HUES6 (cell line): ENCODE data around the gene PTCHD1.

ENCODE experiments used
- H3K27ac ChIP-seq: 2 replicates; pipeline ENCODE4 v1.7.0; 2013; ENCODE audit warnings: low read depth, mild to moderate bottlenecking, low read length, inconsistent platforms
- H3K27me3 ChIP-seq: 2 replicates; pipeline ENCODE4 v1.6.1; 2013; ENCODE audit warnings: low read length; ENCODE audit not compliant: control insufficient read depth, insufficient read depth
- H3K36me3 ChIP-seq: 2 replicates; pipeline ENCODE4 v1.6.1; 2013; ENCODE audit warnings: low read length; ENCODE audit not compliant: control insufficient read depth, insufficient read depth
- H3K4me1 ChIP-seq: 2 replicates; pipeline ENCODE4 v1.6.1; 2013; ENCODE audit warnings: low read length; ENCODE audit not compliant: control insufficient read depth, insufficient read depth
- H3K4me3 ChIP-seq: 2 replicates; pipeline ENCODE4 v1.5.1; 2013; ENCODE audit warnings: low read depth, low read length
- H3K9ac ChIP-seq: one replicate; pipeline ENCODE4 v1.6.1; 2013; ENCODE audit warnings: mild to moderate bottlenecking, low read length
- H3K9me3 ChIP-seq: 2 replicates; pipeline ENCODE4 v1.6.1; 2013; ENCODE audit warnings: low read depth, low read length; ENCODE audit not compliant: control insufficient read depth, insufficient read depth

Gene PTCHD1

DNA sequence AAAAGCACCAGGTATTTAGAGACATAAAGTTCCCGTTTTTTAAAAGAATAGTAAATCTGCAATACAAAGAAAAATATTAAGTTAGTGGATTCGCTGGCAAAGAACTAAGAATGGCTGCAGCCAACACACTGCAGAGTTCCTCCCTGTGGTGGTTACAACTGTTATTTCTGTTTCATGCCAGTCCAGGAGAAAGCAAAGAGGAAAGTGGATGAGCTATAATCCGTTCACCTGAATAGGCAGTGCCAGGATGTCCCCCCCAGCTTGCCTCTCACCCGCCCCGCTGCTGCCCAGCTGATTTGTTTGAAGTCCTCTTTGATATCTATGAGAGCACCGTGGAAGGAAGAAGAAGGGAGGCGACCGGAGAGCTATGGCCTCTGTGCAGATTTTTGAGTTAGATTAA, 63.9 kb downstream of the PTCHD1 start:
- no peaks in the 10 kb centered on the region for H3K36me3 ChIP-seq
- H3K27ac ChIP-seq: no peak overlapping the region

DNA sequence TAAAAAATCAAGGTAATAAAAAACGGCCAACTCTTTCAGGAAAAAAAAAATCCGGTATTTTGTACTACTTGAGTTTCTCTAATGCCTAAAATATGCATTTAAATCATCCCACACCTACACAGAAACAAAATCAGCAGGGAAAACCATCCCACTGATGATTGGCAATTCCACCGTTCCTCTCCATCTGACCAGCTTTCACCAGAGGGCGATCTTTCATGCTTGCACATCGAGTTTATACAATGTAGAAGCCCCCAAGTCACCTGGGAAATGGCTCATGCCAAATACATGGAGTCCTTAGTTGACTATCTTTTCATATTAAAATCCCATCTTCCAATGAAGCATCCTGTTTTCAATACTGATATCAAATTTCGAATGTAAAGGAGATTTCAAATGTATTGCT, 69.2 kb downstream of the PTCHD1 start:
- no peak overlapping the region for H3K4me3 ChIP-seq
- no peaks in the 10 kb centered on the region for H3K36me3 ChIP-seq
- H3K9ac ChIP-seq: no peak overlapping the region
- H3K27me3 ChIP-seq: no peaks in the 10 kb centered on the region
- no peak overlapping the region for H3K27ac ChIP-seq
- no peaks in the 10 kb centered on the region for H3K9me3 ChIP-seq
- H3K4me1 ChIP-seq: 0 out of 2 replicates have a peak, but pooled peaks cover 5% of the 10 kb centered on the region

More for the DNA sequence above, 63.9 kb downstream of the PTCHD1 start:
- Histone ChIP-seq H3K9me3 (no peaks in the 10 kb centered on the region), H3K9ac (no peak overlapping the region), H3K4me1 (0 out of 2 replicates have a peak, but pooled peaks cover 5% of the 10 kb centered on the region), H3K4me3 (no peak overlapping the region), H3K27me3 (no peaks in the 10 kb centered on the region; the same call in 1 of the 2 replicates)

DNA sequence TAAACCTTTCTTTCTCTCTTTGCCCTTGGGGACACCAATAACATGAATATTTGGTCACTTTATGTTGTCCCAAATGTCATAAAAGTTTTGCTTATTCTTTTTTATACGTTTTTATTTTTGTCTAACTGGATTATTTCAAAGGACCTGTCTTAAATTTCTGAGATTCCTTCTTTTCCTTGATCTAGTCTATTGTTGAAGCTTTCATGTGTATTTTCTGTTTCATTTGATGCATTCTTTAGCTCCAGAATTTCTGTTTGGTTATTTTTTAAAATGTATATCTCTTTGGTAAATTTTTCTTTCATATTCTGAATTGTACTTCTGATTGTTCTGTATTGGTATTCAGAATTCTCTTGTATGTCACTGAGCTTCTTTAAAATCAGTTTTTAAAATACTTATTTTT, 88.3 kb downstream of the PTCHD1 start:
- Histone ChIP-seq H3K36me3 (no peaks in the 10 kb centered on the region), H3K27me3 (no peaks in the 10 kb centered on the region), H3K27ac (no peak overlapping the region), H3K9me3 (peaks cover 13% of the 10 kb centered on the region; the same call in 1 of the 2 replicates), H3K4me1 (no peaks in the 10 kb centered on the region), H3K9ac (no peak overlapping the region), H3K4me3 (no peak overlapping the region)

DNA sequence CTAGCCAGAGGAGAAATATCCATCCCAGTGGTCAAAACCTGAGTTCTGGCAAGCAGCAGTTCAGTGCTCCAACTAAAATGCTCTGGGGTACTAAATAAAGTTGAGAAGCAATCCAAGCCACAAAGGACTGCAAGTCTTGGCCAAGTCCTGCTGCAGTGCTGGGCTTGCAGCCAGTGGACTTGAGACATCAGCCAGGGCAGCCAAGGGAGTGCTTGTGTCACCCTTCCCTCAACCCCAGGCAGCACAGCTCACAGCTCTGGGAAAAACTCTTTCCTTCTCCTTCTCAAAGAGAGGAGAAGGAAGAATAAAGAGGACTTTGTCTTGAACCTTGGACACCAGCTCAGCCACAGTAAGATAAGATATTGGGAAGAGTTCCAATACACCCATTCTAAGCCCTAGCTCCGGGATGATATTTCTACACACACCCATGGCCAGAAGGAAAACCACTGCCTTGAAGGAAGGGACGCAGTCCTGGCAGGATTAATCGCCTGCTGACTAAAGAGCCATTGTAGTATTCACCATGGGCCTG, 99.8 kb downstream of the PTCHD1 start:
- no peaks in the 10 kb centered on the region for H3K36me3 ChIP-seq
- H3K27ac ChIP-seq: no peak overlapping the region
- H3K9me3 ChIP-seq: peaks cover 9% of the 10 kb centered on the region; the same call in 1 of the 2 replicates
- H3K27me3 ChIP-seq: no peaks in the 10 kb centered on the region
- no peak overlapping the region for H3K4me3 ChIP-seq
- peaks cover 31% of the 10 kb centered on the region for H3K4me1 ChIP-seq
- H3K9ac ChIP-seq: no peak overlapping the region

DNA sequence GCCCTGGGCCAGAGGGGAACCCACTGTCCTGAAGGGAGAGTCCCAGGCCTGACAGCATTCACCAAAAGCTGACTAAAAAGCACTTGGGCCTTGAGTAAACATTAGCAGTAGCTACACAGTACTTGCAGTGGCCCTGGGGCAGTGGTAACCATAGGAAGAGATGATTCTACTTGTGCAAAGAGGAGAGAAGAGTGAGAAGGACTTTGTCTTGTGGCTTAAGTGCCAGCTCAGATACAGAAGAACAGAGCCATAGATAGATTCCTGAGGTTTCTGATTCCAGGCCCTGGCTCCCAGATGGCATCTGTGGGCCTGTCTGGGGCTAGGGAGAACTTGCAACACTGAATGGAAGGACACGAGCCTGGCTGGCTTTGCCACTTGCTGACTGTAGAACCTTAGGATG, 100.5 kb downstream of the PTCHD1 start:
- H3K4me3 ChIP-seq: no peak overlapping the region

DNA sequence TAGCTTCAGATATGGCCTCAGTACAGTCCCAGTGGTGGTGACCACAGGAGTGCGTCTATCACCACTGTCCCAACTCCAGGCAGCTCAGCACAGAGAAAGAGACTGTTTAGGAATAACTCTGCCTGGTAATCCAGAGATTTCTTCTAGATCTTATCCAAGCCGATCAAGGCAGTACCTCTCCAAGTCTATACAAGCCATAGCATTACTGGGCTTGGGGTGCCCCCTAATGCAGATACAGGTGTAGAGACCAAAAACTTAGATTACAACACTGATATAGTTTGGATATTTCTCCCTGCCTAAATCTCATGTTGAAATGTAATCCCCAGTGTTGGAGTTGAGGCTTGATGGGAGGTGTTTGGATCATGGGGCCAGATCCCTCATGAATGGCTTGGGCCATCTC, 100.9 kb downstream of the PTCHD1 start:
- H3K9ac ChIP-seq: no peak overlapping the region
- no peaks in the 10 kb centered on the region for H3K36me3 ChIP-seq
- peaks cover 31% of the 10 kb centered on the region for H3K4me1 ChIP-seq
- H3K4me3 ChIP-seq: no peak overlapping the region
- H3K9me3 ChIP-seq: 0 out of 2 replicates have a peak, but pooled peaks cover 3% of the 10 kb centered on the region
- peak overlapping the region; percentile 79; the same call in 1 of the 2 replicates for H3K27ac ChIP-seq
- H3K27me3 ChIP-seq: no peaks in the 10 kb centered on the region

More for the DNA sequence above, 100.5 kb downstream of the PTCHD1 start:
- Histone ChIP-seq H3K36me3 (no peaks in the 10 kb centered on the region), H3K27ac (no peak overlapping the region), H3K27me3 (no peaks in the 10 kb centered on the region), H3K9ac (no peak overlapping the region), H3K9me3 (0 out of 2 replicates have a peak, but pooled peaks cover 3% of the 10 kb centered on the region), H3K4me1 (peaks cover 31% of the 10 kb centered on the region)

DNA sequence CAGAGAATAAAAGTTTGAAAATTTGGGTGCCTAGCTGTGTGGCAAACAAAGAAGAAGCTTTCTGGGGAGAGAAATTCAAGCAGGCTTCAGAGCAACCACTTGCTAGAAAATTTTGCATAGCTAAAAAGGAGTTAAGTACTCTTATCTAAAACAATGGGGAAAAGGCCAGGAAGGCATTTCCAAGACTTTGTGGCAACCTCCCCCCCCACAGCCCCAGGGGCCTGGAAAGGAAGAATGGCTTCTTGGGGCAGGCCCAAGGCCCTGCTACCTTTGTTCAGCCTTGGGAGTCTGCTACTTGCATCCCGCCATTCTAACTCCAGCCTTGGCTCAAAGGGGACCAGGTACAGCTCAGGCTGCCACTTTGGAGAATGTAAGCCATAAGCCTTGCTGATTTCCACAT, 102.2 kb downstream of the PTCHD1 start:
- Histone ChIP-seq H3K4me1 (peaks cover 31% of the 10 kb centered on the region), H3K27me3 (no peaks in the 10 kb centered on the region), H3K36me3 (no peaks in the 10 kb centered on the region), H3K4me3 (peak overlapping the region; percentile 5; the same call in 1 of the 2 replicates), H3K9me3 (no peaks in the 10 kb centered on the region), H3K27ac (peak overlapping the region; percentile 79), H3K9ac (peak overlapping the region; percentile 56)

DNA sequence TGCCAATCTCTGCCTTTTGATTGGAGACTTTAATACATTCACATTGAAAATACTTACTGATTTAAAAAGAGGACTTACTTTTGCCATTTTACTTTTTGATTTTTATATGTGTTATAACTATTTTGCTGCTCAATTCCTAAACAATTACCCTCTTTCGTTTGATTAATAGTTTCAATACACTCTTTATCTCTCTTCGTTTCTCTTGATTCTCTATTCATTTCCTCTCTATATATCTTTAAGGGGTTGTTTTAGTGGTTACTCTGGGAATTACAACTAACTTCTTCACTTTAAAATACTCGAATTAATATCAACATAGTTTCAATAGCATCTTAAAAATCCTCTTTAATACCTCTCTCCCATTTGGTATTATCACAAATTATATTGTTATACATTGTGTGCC, 116.6 kb downstream of the PTCHD1 start:
- Histone ChIP-seq H3K36me3 (no peaks in the 10 kb centered on the region), H3K4me1 (no peaks in the 10 kb centered on the region; the same call in 1 of the 2 replicates), H3K27ac (no peak overlapping the region), H3K9me3 (no peaks in the 10 kb centered on the region; the same call in 1 of the 2 replicates), H3K9ac (no peak overlapping the region), H3K4me3 (no peak overlapping the region), H3K27me3 (no peaks in the 10 kb centered on the region)
